HL-60 (cell line): Measurements from ENCODE around the gene ROS1.

Experiments
- POLR2AphosphoS5 ChIP-seq: IDR thresholded peaks from 2 replicates; pipeline ENCODE4 v1.6.1; 2012; ENCODE audit warnings: low read depth
- TF ChIP-seq, protein P1 (sequence below): IDR thresholded peaks from 2 replicates; pipeline ENCODE4 v1.6.1; 2012; ENCODE audit warnings: low read depth; ENCODE audit not compliant: insufficient replicate concordance
- TF ChIP-seq, protein P2 (sequence below): IDR thresholded peaks from one replicate; pipeline ENCODE4 v1.5.1; 2011; ENCODE audit warnings: low read length, control low read depth, inconsistent platforms; ENCODE audit not compliant: insufficient read depth

DNA sequence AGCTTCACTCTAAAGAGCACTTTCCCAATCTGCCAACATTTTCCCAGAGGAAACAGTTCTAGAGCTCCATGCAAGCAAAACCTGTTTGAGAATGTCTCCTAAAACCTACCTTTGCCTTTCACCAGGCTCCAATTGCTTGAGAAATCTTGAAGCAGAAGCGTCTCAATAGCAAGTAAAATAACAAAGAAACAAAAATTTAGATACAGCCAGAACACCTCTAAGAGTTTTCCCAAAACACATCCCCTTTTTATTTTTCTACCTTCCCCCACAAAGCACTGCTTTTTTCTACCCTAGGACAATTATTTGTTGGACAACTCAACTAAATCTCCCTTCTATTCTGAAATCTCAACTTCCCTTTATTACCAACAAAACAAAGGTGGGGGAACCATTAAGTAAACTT lies 156.8 kb downstream of the ROS1 start:
- TF ChIP-seq, protein P1, sequence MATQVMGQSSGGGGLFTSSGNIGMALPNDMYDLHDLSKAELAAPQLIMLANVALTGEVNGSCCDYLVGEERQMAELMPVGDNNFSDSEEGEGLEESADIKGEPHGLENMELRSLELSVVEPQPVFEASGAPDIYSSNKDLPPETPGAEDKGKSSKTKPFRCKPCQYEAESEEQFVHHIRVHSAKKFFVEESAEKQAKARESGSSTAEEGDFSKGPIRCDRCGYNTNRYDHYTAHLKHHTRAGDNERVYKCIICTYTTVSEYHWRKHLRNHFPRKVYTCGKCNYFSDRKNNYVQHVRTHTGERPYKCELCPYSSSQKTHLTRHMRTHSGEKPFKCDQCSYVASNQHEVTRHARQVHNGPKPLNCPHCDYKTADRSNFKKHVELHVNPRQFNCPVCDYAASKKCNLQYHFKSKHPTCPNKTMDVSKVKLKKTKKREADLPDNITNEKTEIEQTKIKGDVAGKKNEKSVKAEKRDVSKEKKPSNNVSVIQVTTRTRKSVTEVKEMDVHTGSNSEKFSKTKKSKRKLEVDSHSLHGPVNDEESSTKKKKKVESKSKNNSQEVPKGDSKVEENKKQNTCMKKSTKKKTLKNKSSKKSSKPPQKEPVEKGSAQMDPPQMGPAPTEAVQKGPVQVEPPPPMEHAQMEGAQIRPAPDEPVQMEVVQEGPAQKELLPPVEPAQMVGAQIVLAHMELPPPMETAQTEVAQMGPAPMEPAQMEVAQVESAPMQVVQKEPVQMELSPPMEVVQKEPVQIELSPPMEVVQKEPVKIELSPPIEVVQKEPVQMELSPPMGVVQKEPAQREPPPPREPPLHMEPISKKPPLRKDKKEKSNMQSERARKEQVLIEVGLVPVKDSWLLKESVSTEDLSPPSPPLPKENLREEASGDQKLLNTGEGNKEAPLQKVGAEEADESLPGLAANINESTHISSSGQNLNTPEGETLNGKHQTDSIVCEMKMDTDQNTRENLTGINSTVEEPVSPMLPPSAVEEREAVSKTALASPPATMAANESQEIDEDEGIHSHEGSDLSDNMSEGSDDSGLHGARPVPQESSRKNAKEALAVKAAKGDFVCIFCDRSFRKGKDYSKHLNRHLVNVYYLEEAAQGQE = no peak
- TF ChIP-seq, protein P2, sequence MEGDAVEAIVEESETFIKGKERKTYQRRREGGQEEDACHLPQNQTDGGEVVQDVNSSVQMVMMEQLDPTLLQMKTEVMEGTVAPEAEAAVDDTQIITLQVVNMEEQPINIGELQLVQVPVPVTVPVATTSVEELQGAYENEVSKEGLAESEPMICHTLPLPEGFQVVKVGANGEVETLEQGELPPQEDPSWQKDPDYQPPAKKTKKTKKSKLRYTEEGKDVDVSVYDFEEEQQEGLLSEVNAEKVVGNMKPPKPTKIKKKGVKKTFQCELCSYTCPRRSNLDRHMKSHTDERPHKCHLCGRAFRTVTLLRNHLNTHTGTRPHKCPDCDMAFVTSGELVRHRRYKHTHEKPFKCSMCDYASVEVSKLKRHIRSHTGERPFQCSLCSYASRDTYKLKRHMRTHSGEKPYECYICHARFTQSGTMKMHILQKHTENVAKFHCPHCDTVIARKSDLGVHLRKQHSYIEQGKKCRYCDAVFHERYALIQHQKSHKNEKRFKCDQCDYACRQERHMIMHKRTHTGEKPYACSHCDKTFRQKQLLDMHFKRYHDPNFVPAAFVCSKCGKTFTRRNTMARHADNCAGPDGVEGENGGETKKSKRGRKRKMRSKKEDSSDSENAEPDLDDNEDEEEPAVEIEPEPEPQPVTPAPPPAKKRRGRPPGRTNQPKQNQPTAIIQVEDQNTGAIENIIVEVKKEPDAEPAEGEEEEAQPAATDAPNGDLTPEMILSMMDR = no peak
- TF ChIP-seq POLR2AphosphoS5 = no peak
